ENCODE results near the gene SPON1.
"Not testable (repeated sequence)": the region's sequence is repeated elsewhere in the genome, so short reads cannot be mapped to it uniquely, and the experiment has no call there.

SPON1 gene

DNA sequence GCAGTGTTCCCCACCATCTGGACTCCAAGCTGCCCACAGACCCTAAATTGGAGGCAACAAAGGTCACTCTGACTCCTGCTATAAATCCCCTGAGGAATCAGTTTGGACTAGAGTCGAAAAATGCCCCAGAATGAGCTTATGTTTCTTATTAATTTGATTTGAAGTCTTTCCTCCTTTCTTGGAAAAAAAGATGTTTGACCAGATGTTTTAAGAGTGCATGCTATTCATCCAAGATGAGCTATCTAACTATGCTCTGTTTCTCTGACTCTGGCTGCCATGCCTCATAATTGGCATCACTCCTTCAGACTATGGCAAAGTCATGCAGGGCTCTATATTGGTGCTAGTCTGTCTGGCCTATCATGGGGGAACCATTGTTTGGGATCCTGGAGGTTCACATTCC lies 174.0 kb downstream of the SPON1 start:
- DNase-seq = no peak

DNA sequence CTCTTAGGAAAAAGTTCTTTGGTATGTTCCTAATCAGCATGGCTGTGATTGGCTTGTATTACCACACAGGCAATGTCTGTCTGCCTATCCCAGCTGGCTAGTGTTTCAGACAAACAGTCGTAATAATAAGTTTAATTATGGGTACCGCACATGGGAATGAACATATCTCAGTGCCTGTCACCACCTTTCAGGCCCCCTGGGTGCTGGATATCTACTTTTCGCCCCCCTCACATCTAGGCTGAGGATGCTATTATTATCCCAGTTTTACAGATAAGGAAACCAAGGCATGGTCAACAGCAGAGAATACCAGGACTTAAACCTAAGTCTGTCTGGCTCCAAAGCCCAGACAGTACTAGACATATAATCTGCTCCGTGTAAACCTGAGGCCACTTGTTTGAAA lies 174.8 kb downstream of the SPON1 start:
- DNase-seq = no peak

DNA sequence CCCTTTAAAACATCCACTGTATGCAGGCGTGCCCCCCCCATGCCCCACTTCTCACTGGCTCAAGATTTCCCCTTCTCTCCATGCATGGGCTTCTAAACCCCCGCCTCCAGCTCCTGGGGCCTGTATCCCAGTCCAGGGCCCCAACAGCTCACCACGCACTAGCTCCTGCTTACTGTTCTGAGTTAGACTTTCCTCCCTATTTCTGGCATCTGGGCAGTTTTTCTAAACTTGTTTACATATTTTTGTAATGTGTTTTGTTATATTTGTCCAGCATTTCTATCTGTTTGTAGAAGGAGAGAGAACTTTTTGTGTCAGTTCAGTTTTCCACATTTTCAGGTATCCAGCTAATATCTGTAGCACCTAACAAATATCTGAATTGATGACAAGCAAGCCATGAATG lies 178.5 kb downstream of the SPON1 start:
- no peak for DNase-seq

DNA sequence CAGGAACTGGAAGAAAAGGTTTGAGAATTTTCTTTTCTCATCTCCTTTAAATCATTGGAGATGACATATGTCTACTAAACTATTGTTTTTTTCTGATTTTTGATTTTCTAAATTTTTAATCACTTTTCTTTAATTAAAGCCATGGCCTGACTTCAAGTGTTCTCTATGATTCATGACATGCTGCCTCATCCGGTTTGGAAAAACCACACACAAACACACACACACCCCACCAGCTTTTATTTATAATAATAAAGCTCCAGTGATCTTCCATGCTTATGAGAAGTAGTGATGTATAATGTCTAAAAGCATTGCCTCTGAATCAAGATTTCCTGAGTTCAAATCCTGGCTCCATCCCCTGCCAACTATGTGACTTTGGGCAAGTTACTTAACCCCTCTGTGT lies 179.2 kb downstream of the SPON1 start:
- DNase-seq = no peak

DNA sequence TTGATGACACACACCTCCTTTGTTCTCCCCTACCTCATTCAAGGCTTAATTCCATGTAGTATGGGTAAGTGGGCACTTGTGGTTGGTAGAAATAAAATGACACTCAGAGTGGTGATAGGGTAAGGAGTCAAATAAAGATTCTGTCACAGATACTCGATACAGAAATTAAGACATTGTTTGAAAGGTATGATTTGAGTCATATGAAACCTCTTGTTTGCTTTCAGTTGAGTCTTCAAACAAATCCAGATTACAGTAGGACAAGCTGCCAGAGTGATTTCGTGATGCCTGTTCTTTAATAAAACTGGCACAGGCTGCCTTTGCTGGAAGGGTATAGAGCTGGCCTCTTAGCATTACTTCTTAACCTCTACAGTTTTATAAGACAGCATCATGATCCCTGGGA lies 182.4 kb downstream of the SPON1 start:
- DNase-seq = no peak

DNA sequence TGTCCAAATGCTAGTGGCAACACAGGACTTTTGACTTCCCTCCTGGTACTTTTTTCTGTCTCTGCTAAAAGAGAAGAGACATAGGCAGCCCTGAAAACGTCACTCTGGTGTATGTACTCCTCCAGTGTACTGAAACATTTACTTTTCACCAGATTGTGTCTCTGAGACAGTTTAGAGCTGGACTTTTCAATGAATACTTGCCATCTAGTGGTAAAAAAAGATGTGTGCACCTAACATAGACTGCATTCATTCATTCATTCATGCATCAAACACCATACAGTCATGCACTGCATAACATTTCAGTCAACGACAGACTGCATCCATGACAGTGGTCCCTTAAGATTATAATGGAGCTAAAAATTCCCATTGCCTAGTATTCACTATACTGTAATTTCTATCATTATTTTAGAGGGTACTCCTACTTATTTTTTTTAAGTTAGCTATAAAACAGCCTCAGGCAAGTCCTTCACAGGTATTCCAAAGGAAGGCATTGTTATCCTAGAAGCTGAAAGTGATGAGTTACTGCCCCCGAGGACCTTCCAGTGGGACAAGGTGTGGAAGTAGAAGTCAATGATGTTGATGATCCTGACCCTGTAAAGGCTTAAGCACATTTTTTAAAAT lies 186.2 kb downstream of the SPON1 start:
- DNase-seq = peak in 1 of 2 donors; percentile 49

DNA sequence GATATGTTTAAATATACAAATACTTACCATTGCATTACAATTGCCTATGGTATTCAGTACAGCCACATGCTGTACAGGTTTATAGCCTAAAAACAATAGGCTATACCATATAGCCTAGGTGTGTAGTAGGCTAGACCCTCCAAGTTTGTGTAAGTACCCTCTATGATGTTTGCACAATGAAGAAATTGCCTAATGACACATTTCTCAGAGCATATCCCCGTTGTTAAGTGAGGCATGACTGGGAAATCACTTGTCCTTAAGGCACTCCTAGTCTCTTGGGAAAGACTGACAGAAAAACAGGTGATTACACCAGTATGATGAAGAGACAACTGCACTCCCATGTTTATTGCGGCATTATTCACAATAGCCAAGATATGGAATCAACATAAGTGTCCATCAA lies 187.2 kb downstream of the SPON1 start:
- no peak for DNase-seq

DNA sequence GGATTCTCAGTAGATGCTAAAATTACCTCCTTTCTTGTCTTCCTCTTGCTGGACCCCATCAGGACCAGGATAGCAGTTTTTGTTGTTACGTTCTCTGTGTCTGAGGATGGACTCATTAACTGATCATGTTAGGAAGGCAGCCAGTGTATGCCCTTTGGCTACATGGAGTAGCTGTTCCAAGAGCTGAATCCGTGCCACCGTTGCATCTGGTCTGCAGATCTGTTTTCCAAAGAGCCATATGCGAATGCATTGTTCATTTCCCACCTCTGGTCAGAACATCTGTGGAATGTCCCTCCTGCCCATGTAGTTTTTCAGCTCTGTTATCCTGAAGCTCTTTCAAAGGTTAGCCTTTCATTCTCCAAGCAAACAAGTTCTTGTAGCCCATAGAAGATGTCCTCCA lies 188.4 kb downstream of the SPON1 start:
- DNase-seq = no peak

DNA sequence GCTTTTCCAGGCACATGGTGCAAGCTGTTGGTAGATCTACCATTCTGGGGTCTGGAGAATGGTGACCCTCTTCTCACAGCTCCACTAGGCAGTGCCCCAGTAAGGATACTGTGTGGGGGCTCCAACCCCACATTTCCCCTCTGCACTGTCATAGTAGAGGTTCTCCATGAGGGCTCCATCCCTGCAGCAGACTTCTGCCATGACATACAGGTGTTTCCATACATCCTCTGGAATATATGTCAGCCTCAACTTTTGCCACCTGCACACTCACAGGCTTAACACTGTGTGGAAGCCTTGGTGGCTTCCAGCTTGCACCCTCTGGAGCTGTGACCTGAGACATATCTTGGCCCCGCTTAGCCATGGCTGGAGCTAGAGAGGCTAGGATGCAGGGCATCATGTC lies 191.6 kb downstream of the SPON1 start:
- DNase-seq = not testable (repeated sequence)

DNA sequence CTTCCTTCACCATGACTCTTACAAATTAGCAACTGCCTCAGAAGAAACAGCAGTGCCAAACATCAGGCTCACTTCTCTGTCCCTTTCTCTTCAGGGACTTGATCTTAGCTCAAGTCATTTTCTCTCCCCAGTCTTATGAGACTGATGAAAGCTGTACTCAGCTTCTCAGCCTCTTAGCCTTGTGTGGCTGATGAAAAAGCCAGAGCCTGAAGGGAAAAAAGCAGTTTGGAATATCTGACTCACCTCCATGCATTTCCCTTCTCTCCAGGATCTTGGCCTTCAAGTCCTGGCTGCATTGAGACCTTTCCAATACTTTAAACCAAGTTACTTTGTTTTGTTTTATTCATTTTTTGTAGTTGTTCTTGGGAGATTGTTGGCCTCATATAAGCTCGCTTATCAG lies 195.9 kb downstream of the SPON1 start:
- DNase-seq = no peak

DNA sequence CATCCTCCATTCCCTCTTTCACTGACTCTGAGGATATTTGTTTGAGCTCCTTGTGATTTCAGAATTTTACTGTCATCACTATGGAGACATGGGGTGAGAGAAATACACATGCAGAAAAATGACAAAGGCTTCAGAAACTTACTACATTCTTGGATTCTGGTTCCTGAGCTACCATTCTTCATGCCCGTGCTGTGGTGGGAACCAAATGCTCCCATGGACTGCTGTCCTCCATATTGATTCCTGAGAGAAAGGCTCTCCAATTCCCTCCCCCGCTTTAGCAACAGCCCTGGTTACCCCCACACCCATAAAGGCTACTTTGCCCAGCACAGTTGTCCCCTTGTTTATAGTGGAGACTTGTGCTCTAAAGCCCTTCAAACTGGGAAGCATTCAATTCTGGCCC lies 201.1 kb downstream of the SPON1 start:
- no peak for DNase-seq

DNA sequence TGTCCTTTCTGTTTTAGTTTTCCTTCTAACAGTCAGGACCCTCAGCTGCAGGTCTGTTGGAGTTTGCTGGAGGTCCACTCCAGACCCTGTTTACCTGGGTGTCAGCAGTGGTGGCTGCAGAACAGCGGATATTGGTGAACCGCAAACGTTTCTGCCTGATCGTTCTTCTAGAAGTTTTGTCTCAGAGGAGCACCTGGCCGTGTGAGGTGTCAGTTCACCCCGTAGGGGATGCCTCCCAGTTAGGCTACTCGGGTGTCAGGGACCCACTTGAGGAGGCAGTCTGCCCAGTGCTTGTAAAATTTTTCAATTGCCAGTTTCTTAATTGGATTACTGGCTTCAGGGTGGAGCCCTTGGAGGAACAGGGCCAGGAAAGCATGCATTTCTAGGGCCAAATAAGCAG lies 211.2 kb downstream of the SPON1 start:
- not testable (repeated sequence) for DNase-seq

DNA sequence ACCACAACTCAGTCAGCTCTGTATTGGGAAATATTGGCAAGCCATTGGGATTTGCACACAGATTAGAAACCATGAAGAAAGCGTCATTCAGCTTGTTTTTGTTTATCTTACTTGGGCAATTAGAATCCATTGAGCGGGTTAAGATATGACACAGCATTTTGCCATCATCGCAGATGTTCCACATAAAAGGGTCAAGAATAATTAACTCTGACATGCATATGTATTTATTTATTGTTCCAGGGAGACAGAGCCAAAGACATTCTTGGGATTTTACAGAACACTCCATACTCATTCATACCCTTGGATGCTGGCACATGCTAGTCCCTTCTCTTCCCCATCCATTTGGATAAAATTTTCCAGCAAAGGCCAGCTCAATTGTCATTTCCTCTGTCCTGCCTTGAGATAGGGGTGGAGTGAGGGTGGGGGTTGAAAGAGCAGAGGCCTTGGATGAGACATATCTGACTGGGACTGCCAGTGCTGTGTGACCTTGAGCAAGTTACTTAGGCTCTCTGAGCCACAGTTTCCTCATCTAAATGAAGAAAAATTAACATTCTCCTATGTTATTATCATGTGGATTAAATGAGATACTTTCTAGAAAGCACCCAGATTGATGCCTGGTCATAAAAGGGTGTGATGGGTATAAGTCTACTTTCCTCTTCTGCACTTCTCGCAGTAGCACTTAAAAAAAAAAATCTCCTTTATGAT lies 216.7 kb downstream of the SPON1 start:
- no peak for DNase-seq

DNA sequence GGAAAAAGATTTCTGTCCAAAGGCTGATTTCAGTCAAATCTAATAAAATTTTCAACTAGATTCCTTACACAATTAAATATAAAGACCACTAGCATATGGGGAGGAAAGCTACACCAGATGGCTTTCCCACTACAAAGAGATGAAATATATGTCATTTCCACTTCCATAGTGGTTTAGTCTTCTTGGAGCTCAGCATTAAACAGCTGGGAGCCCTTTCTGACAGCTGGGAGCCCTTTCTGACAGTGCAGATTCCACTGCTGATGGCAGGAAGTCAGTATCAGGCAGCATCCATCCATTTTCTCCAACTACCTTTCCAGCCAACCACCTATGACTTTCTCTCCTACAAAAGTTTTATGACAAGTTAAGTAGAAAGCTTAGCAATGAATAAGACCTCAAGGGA lies 218.6 kb downstream of the SPON1 start:
- no peak for DNase-seq

DNA sequence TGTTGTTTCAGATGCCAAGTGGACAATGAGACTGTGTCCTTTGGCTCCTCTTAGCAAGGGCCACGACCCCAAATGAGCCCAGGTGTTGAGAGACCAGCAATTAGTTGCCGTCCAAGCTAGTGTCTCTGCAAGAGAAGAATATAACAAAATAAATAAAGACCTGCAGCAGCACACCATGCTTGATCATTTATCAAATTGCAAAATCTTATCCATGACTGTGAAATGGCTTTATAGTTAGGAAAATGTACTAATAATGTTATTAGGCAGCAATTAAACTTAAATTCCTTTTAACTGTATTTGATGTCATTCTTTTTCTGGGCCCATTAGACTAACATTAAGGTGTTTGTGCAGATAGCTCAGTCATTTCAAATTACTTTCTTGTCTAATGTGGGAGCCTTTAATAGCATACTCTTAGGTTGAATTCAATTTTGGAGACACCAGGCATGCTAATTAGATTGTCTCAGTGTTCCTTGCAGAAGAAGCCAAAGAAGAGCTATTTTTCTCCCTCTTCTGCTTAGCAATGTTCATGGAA lies 220.4 kb downstream of the SPON1 start:
- no peak for DNase-seq

DNA sequence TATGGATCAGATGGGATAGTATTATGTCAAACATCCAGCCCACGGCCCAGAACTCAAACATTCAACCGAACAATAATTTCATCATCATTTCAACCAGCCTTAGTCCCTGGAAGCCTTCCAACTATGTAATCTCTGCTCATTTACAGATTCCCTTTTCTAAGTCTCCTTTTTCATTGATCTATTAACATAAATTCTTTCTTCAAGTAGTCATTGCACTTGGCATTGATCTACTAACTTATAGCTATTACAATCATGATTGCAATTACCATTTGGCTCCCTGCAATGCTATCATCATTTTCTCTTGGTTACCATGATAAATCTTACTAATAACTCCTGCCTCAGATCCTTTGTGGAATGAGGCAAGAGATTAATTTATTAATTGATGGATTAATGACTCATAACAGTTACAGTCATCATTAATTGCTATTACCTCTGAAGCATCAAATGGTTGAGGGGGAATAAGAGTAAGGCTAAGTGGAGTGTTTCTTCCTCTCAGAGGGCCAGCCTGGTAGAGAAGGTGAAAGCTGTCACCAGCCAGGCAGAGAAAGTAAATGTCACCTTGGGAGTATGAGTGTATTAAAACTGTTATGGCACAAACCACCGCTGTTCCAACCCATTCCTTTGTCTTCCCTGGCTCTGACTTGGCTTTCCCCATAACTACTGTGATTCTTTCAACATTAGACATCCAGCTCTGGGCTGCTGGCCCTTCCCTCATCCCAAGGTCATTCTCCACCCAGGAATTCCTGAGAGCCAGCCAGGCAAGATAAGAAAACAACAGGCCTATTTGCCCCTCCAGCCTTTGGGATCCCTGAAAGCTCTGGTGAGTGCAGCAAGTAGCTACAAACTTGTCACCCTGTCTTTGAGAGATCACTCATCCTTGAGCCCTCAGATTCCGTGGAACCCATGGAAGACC lies 221.8 kb downstream of the SPON1 start:
- DNase-seq = no peak

DNA sequence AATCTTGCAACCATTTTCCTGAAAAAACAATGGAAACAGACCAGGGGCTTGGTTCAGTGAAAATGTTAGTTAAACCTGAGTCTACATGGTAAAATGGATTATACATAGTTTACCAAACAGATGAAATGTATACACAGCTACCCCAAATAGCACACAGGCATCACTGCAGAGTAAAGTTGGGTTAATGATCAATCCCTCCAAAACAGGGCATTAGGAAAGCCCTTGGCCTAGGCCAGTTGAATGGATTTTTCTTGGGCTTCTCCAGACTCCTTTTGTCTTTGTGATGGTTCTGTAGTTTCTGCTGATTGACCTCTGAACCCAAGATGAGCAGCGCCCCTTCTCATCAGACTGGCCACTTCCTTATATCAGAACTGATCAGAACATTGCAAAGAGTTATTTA lies 222.9 kb downstream of the SPON1 start:
- DNase-seq = no peak

DNA sequence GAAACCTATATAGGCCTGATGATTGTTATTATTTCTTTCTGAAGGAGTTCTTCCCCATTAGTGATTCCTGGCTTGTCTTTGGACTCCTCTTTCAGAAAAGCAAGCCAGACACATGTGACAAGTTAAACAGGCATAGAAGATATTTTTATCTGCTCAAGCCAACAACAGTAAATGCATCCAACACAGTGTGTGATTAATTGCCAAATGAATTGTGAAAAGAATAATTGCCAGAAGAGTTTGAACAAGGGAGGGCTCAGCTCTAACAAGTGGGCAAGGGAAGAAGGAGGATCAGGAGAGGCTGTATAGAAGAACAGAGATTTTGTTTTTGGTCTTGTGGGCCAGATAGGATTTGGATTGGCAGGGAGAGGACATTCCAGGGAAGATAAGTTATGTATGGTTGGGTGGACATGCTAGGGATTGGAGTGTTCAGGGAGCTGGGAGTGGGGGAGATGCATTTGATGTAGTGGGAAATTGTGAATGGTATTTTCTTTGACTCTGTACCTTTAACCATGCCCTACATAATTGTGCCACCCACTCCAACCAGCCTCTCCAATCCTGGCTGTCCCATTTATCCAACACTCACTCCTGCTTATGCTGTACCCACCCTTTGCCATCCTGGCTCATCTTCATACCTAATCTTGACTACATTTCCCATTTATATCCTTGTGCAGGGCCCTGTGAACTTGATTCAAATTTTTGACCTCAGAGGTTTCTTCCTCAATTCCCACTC lies 223.7 kb downstream of the SPON1 start:
- no peak for DNase-seq

DNA sequence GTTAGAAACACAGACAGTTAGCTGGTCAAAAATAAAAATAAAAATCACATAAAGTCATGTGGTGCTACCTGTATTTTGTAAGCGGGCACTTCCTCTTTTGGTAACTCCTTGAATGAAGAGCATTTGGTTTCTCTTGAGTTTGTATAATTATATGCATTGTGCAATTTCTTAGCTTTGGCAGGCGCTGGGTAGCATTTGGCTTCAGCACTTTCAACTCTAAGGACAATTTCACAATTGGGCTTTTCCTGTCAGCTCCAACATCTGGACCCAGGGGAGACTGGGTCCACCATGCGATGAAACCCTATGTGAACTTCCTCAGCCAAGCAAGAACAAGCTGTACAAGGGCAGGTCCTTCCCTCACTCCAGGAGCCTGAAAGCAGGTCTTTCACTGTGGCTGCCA lies 227.4 kb downstream of the SPON1 start:
- DNase-seq = no peak

DNA sequence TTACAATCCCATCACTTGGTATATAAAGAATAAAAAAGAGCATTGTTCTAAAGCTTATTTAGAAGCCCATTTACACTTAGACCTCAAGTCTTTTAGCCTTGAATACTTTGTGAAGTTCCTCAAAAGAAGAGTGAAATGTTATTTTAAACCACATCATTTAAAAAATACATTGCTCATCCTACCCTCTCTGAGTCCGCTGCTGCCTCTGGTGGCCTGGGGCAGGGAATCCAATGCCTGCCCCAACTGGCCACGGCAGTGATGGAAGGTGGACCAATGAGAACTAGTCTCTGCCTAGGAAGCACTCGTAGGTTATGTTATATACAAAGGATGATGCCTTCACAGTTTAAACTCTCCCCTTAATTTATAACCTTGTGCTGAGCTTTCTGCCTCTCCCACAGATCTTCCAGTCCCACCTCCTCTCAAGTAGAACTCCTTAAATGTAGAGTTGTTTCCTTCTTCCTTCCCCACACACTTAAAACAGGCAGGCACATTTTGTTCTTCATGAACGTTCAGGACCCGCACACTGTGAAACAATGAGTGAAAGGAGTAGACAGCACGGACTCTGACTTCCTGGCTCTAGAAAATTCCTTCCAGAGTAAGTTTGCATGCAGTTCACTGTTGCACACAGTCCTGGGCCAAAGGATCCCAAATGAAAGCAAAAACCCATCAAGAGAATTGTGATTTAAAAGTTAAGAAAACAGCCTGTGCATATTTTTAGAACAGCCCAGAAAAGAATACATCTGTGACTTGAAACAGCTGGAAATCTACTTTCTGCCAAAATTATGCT lies 228.7 kb downstream of the SPON1 start:
- DNase-seq = no peak

DNA sequence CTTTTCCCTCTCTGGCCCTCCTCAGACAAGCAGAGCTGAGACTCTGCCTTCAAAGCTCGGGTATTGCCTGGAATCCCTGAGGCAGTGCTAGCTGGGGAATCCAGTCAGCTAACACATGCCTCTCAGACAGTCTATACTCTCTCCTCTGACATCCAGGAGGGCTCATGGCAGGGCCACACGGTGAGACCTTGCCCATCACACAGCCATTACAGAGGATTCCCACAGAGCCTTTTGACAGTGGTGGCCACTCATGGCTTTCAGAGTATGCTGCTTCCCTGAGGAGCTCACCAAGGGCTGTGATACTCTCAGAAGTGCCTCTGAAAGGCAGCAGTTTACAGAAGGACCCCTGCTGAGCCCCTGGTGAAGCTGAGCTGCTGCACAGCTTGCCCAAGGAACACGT lies 231.1 kb downstream of the SPON1 start:
- DNase-seq = no peak
